Endodermal cell (in vitro differentiated cells): ENCODE results near the gene DNASE1L3. TPM values are rescaled to one million over a fixed set of nuclear protein-coding genes. Genes with fewer than 3 reads are reported as not detected.

Experiments used
- DNase-seq: peaks from one replicate; pipeline ENCODE4 v3.0.0-alpha.2; 2017
- H3K27ac ChIP-seq: 2 replicates; pipeline ENCODE4 v1.5.1; 2013; ENCODE audit warnings: mild to moderate bottlenecking, low read depth, low read length, moderate library complexity
- H3K27me3 ChIP-seq: 2 replicates; pipeline ENCODE4 v1.6.1; 2013; ENCODE audit warnings: mild to moderate bottlenecking, low read length, moderate library complexity; ENCODE audit not compliant: insufficient read depth, control insufficient read depth, poor library complexity, severe bottlenecking
- H3K36me3 ChIP-seq: 2 replicates; pipeline ENCODE4 v1.7.0; 2013; ENCODE audit warnings: mild to moderate bottlenecking, low read length, moderate library complexity; ENCODE audit not compliant: control insufficient read depth, insufficient read depth
- H3K4me1 ChIP-seq: one replicate; pipeline ENCODE4 v1.7.0; 2013; ENCODE audit warnings: low read length; ENCODE audit not compliant: control insufficient read depth, insufficient read depth
- H3K4me3 ChIP-seq: 2 replicates; pipeline ENCODE4 v1.5.1; 2013; ENCODE audit warnings: mild to moderate bottlenecking, low read length, moderate library complexity
- H3K9ac ChIP-seq: 2 replicates; pipeline ENCODE4 v1.6.1; 2013; ENCODE audit warnings: mild to moderate bottlenecking, low read length, moderate library complexity; ENCODE audit not compliant: poor library complexity, severe bottlenecking; ENCODE audit errors: extremely low read depth
- H3K9me3 ChIP-seq: 2 replicates; pipeline ENCODE4 v1.6.1; 2013; ENCODE audit warnings: mild to moderate bottlenecking, low read length, moderate library complexity; ENCODE audit not compliant: control insufficient read depth
- H3K27ac Mint-ChIP-seq: 2 replicates; pipeline ENCODE4 v1.8.0; 2020; ENCODE audit warnings: mixed read lengths
- H3K27me3 Mint-ChIP-seq: 2 replicates; pipeline ENCODE4 v1.8.0; 2021; ENCODE audit warnings: mild to moderate bottlenecking, mixed read lengths; ENCODE audit not compliant: insufficient read depth
- H3K36me3 Mint-ChIP-seq: 2 replicates; pipeline ENCODE4 v1.8.0; 2020; ENCODE audit warnings: low read depth, mixed read lengths
- H3K4me1 Mint-ChIP-seq: 2 replicates; pipeline ENCODE4 v1.8.0; 2020; ENCODE audit warnings: mixed read lengths
- H3K4me3 Mint-ChIP-seq: 2 replicates; pipeline ENCODE4 v1.8.0; 2020; ENCODE audit warnings: mild to moderate bottlenecking, moderate library complexity, mixed read lengths
- H3K9me3 Mint-ChIP-seq: 2 replicates; pipeline ENCODE4 v1.8.0; 2020; ENCODE audit warnings: mild to moderate bottlenecking, mixed read lengths
- CTCF ChIP-seq: fragments of 200-600 bp; sonication (generic); conservative IDR thresholded peaks from 2 replicates; pipeline ENCODE4 v1.5.0; 2021; ENCODE audit warnings: antibody characterized with exemption, mild to moderate bottlenecking
- WGBS, 2 experiments: methylation state at CpG; one replicate each; pipeline versions ENCODE4 v1.1.5 to v1.1.7; 2013; ENCODE audit warnings: missing lambda C conversion rate in 2 of 2, mixed read lengths in 1 of 2; ENCODE audit not compliant: insufficient coverage in 1 of 2, insufficient read length in 1 of 2; 5-methylcytosine and 5-hydroxymethylcytosine counted together
- total RNA-seq, 2 donors: library from RNA; stranded (reverse); fragmentation: NEBNext Ultra II Directional in 1 of 2; extraction: Animal tissue kit (Norgen Biotek cat#: 25700) in 1 of 2; gene quantifications; 2 replicates in 1 of 2; 3 replicates in 1 of 2; pipeline ENCODE4 v1.2.1, GENCODE V29; 2021

The DNASE1L3 gene
- total RNA-seq, 2 donors from 2014 or later, result not detected

GRCh38 chr3:58171126-58171525 lies 39.6 kb downstream of the DNASE1L3 start:
- WGBS, 2 experiments, result 94% methylated on average over 5 to 9 of the region's 9 CpGs
- peaks cover 46% of the 10 kb centered on the region for H3K36me3 Mint-ChIP-seq

GRCh38 chr3:58170376-58170775 lies 40.4 kb downstream of the DNASE1L3 start:
- 92 to 98% methylated on average over 8 to 11 of the region's 11 CpGs for WGBS, 2 experiments
- peaks cover 25% of the 10 kb centered on the region for H3K4me1 ChIP-seq
- no peak for TF ChIP-seq CTCF
- H3K27me3 ChIP-seq, result no peaks in the 10 kb centered on the region
- DNase-seq, result no peak
- Mint-ChIP-seq H3K36me3 (peaks cover 53% of the 10 kb centered on the region), H3K4me1 (peaks cover 29% of the 10 kb centered on the region), H3K27me3 (no peaks in the 10 kb centered on the region), H3K4me3 (no peak overlapping the region), H3K27ac (no peak overlapping the region), H3K9me3 (no peaks in the 10 kb centered on the region)
- peaks cover 73% of the 10 kb centered on the region for H3K36me3 ChIP-seq
- no peak overlapping the region for H3K9ac ChIP-seq
- H3K9me3 ChIP-seq, result no peaks in the 10 kb centered on the region
- H3K4me3 ChIP-seq, result no peak overlapping the region
- H3K27ac ChIP-seq, result no peak overlapping the region

More at GRCh38 chr3:58171126-58171525, 39.6 kb downstream of the DNASE1L3 start:
- Histone ChIP-seq H3K4me3 (no peak overlapping the region), H3K36me3 (peaks cover 65% of the 10 kb centered on the region), H3K4me1 (peaks cover 23% of the 10 kb centered on the region), H3K9me3 (no peaks in the 10 kb centered on the region), H3K27me3 (no peaks in the 10 kb centered on the region), H3K27ac (no peak overlapping the region), H3K9ac (no peak overlapping the region)
- no peaks in the 10 kb centered on the region for H3K9me3 Mint-ChIP-seq
- no peaks in the 10 kb centered on the region for H3K27me3 Mint-ChIP-seq
- no peak overlapping the region for H3K27ac Mint-ChIP-seq
- no peak for TF ChIP-seq CTCF
- H3K4me3 Mint-ChIP-seq, result no peak overlapping the region
- peaks cover 31% of the 10 kb centered on the region for H3K4me1 Mint-ChIP-seq
- no peak for DNase-seq

- Mint-ChIP-seq H3K9me3 (no peaks in the 10 kb centered on the region), H3K36me3 (peaks cover 56% of the 10 kb centered on the region), H3K4me3 (no peak overlapping the region), H3K27ac (no peak overlapping the region), H3K27me3 (no peaks in the 10 kb centered on the region), H3K4me1 (peaks cover 20% of the 10 kb centered on the region)
- 94 to 95% methylated on average over 2 to 9 of the region's 9 CpGs for WGBS, 2 experiments
- Histone ChIP-seq H3K9me3 (no peaks in the 10 kb centered on the region), H3K9ac (no peak overlapping the region), H3K27ac (no peak overlapping the region), H3K36me3 (peaks cover 83% of the 10 kb centered on the region), H3K4me1 (peaks cover 26% of the 10 kb centered on the region), H3K4me3 (no peak overlapping the region), H3K27me3 (no peaks in the 10 kb centered on the region)
- no peak for DNase-seq
- TF ChIP-seq CTCF, result no peak
These were observed 41.4 kb downstream of the DNASE1L3 start for GRCh38 chr3:58169371-58169770.
